Midbrain (tissue), 1 donor: ENCODE data around the gene OR2G6.
"Not testable (repeated sequence)": the region's sequence is repeated elsewhere in the genome, so short reads cannot be mapped to it uniquely, and the experiment has no call there.

Experiments used
- DNase-seq: peaks from one replicate; lab custom pipeline; 2025; lab: John Stamatoyannopoulos, UW

The OR2G6 gene

DNA sequence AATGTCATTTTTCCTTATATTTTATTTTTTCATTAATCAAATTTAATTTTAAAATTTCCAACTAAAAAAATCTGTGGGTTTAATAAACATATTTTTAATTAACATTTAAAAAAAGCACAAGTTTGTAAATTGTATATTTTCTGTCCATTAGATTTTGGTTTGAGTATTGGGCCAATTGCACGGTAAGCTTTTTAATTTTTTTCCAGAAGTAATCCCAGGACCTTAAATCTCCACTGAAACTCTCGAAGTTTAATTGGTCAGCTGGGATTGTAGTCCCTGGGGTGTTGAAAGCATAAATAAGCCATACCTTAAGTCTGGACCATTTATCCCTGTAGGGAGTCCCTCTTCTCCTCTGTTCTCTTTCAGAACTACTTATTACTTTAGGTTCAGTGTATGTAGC is at the start of gene OR2G6:
OR2G6 (plus strand) TSS at position 301 of the 400 bp plus-strand sequence. CDS start 13,574 bp downstream, outside the sequence.
- not testable (repeated sequence) for DNase-seq

DNA sequence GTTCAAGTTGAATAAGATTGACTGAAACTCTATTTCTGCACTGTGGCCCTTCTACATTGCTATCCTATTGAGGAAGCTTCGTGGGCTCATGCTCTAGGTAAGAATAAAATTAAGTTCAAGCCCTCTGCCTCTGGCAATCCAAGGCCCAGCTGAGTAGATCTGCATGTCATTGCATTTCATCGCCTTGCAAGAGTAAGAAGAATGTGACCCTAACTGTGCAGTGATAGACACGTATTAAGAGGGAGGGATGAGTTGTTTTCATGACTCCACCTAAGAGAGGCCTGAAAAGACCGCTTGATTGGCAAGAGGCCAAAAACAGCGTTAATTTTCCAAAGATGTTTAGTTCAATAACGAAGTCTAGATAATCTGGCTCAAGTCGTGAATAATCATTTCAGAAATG is 48.8 kb upstream of the OR2G6 start:
- DNase-seq: not testable (repeated sequence)

DNA sequence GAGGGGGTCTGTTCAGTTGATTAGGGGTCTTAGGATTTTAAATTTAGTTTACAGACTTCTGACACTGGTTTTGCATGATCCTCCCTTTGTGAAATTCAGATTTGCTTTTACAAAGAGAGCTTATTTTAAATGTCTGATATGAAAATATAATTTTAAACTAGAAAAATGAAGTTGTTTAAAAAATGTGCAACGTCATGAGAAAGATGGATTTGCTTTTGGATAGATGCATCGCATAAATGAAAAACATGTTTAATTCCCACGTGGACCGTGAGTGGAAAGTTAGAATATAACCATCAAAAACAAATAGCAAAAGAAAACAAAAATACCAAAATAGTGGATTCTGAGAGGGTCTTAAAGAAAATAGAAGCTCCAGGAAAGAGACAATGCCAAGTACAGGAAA is 36.7 kb upstream of the OR2G6 start:
- DNase-seq: no peak

DNA sequence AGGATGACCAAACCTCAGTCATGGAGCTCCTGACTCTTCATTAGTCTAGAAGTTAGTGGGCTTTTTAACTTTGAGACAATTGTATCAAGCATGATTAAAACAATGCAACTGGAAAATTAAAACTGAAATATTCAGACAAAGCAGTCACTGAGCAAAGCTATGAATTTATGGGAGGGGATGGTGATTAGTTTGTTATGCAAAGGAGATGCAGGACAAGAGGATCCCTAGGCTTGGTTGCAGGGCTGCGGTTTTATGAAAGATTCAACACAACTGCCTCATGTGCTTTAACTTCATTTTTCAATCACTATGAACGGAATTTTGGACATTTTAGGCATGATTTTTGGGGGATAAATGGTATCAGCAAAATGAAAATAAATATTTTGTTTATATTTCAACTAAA is 35.8 kb upstream of the OR2G6 start:
- DNase-seq: not testable (repeated sequence)

DNA sequence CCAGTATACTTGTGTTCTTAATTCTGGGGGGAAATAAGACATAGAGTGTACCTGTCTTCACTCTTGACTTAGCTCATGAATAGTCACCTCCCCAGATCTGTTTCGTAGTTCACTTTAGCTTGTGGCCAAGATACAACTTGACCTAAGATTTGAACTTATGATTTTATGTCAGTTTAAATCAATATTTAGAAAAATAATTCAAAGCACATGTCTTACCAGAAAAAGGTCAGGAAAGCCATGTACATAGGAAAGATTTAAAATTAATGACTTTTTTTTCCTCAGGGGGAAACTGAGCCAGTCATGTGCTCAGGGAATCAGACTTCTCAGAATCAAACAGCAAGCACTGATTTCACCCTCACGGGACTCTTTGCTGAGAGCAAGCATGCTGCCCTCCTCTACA is 34.8 kb upstream of the OR2G6 start, which contains the start of gene OR2T3:
OR2T3 (plus strand) TSS at position 301 of the 400 bp plus-strand sequence; CDS start at position 301, 0 bp downstream.
- not testable (repeated sequence) for DNase-seq

DNA sequence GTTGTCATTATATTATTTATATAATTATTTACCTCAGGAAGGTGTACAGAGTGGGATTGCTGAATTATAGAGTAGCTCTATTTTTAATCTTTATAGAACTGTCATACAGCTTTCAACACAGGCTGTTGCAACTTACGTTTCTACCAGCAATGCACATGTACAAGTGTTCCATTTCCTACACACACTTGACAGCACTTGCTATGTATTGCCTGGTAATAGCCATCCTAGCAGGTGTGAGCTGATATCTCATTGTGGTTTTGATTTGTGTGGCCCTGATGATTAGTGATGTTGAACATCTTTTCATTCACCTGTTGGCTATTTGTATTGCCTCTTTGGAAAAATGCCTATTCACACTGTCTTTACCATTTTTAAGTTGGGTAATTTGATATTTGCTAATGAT is 32.2 kb upstream of the OR2G6 start:
- not testable (repeated sequence) for DNase-seq

DNA sequence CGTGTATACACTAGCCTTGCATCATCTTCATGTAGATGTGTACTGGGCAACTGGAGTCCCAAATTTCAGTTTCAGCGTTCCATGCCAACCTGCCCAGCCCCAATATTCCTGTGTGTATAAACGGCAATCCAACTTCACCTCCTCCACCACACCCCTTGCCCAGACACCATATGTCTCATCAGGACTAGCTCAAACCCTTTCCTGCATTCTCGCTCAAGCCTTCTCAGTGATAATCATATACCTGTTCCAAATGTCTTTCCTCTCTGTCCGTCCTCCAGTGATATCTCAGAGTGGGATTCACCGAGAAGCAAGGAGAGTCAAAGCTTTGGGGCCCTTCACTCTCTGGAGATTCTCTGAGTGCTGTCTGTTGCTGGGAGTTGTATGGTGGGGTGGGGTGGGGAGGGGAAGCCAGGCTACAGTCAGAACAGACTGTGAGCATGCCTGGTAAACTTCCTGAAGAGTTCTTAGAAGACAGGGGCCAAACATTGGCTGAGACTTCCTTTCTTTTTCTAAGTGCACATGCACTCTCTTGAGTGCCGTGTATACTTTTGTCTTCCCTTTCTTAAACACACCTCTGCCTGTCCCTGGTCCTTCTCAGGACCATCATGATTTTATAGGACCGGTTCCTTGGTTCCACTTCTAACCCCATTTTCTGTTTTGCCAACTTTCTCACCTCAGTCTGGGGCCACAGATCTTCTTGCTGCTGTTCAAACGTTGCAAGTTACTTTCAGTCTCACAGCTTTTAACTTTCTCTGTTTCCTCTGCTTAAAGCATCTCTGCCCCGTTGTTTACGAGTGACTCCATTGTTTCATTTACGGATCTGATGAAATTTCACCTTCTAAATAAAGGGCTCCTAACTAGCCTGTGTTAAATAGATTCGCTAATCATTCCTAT is 25.9 kb upstream of the OR2G6 start:
- DNase-seq: not testable (repeated sequence)

DNA sequence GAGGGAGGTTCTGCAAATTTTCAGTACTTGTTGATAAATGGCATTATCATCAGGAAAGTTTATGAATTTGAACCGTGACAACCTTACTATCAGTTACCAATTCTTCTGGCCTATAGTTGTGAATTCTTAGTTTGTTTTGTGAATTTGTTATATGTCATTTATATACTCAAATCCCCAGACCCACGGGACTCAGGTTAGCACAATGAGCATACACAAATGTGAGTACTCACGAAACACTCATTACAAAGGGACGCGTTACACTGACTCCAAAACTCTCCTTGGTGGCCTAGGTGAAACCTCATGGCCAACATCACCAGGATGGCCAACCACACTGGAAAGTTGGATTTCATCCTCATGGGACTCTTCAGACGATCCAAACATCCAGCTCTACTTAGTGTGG is 19.6 kb upstream of the OR2G6 start, which contains the start of gene OR2T5:
OR2T5 (plus strand) TSS at position 301 of the 400 bp plus-strand sequence; CDS start at position 301, 0 bp downstream.
- not testable (repeated sequence) for DNase-seq

DNA sequence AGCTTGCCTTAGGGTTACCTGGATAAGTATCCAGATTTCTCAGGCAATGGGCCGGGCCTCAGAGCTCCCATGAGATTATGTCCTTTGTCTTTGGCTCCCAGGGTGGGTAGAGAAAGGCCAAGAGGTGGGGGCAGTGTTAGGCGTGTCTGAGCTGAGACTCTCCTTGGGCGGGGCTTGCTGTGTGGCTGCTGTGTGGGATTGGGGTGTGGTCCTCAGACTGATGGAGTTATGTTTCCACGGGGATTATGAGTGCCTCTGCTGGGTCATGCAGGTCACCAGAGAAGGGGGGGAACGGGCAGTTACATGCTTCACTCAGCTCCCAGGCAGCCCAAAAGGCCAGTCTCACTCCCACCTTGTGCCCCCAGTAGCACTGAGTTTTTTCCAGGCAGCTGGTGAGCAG is 11.2 kb upstream of the OR2G6 start:
- not testable (repeated sequence) for DNase-seq

DNA sequence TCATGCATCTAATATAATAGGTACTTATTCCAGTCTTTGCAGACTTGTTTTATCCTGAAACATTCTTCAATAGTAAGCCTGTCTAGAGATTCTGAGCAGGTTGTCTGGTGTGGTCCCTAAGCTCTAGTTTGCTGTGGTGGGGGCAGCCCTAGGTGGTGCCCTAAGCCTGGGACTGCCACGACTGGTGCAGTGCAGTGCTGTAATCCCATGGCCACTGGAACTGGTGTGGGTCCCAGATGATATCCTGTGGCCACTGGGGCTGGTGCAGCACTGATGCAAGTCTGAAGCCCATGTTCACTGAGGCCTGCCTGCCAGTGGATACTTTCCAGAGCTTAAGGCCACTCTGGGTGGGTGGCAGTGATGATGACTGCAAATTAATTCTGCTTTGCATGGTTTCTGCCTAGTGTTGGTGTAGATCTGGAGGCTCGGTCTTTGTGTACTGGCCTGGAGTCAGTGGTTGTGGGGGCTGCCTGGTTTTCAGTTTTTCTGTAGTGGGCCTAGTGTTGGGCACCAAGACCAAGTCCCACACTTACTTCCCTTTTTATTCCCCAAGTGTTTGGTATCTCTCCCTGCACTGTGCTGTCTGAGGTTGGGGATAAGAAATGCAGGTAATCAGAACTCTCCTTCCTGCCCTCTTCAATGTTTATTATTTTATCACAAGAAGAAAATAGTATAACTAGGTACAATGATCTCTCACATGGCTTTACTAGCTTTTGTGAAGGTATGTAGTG is 7.4 kb upstream of the OR2G6 start:
- DNase-seq: not testable (repeated sequence)

DNA sequence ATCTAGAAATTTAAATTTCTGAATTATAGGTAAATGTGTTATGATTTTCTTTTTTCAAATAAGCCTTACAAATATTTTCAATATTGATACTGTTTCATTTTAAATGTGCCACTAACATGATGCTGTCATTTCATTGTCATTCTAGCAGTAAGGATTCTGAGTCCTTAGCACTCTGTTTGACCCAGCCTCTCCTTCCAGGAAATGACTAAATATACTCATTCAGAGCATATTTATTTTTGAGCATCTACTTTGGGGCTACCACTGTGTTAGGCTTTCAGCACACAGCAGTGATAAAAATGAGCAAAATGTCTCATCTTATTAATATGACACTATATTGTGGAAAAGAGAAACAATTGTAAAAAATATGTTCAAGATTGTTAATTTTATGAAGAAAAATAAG is 2.3 kb downstream of the OR2G6 start:
- DNase-seq: not testable (repeated sequence)

DNA sequence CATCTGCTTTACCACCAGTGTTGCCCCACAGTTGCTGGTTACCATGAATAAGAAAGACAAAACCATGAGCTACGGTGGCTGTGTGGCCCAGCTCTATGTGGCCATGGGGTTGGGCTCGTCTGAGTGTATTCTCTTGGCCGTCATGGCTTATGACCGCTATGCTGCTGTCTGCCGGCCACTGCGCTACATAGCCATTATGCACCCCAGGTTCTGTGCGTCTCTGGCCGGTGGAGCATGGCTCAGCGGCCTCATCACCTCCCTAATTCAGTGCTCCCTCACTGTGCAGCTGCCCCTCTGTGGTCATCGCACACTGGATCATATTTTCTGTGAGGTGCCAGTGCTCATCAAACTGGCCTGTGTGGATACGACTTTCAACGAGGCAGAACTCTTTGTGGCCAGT is 14.0 kb downstream of the OR2G6 start:
- DNase-seq: no peak

DNA sequence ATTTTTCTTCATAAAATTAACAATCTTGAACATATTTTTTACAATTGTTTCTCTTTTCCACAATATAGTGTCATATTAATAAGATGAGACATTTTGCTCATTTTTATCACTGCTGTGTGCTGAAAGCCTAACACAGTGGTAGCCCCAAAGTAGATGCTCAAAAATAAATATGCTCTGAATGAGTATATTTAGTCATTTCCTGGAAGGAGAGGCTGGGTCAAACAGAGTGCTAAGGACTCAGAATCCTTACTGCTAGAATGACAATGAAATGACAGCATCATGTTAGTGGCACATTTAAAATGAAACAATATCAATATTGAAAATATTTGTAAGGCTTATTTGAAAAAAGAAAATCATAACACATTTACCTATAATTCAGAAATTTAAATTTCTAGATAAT is 29.6 kb downstream of the OR2G6 start:
- not testable (repeated sequence) for DNase-seq

DNA sequence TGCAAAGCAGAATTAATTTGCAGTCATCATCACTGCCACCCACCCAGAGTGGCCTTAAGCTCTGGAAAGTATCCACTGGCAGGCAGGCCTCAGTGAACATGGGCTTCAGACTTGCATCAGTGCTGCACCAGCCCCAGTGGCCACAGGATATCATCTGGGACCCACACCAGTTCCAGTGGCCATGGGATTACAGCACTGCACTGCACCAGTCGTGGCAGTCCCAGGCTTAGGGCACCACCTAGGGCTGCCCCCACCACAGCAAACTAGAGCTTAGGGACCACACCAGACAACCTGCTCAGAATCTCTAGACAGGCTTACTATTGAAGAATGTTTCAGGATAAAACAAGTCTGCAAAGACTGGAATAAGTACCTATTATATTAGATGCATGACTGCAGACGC is 39.5 kb downstream of the OR2G6 start:
- not testable (repeated sequence) for DNase-seq

DNA sequence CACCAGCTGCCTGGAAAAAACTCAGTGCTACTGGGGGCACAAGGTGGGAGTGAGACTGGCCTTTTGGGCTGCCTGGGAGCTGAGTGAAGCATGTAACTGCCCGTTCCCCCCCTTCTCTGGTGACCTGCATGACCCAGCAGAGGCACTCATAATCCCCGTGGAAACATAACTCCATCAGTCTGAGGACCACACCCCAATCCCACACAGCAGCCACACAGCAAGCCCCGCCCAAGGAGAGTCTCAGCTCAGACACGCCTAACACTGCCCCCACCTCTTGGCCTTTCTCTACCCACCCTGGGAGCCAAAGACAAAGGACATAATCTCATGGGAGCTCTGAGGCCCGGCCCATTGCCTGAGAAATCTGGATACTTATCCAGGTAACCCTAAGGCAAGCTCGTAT is 43.2 kb downstream of the OR2G6 start:
- not testable (repeated sequence) for DNase-seq

DNA sequence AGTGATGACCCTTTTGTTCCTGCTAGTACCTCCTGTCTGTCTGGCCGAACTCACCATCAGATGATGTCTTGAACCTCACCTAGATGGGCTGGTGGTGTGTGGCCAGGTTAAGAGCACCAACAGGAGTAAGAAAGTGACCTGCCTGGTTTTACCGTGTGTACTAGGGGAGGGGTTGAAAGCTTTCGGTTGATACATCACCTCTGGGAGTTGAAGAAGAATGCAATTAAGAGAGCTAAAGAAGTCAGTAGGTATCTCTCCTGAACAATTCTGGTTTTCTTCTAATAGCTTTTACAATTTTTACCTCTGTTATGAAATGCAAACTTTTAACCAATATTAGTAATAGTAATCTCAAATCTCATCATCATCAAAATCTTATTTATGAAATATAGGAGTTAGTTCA is 54.8 kb downstream of the OR2G6 start, which contains the start of gene OR2T29:
OR2T29 (minus strand) TSS at position 101 of the 400 bp plus-strand sequence. CDS start 3,281 bp downstream, outside the sequence.
- not testable (repeated sequence) for DNase-seq

DNA sequence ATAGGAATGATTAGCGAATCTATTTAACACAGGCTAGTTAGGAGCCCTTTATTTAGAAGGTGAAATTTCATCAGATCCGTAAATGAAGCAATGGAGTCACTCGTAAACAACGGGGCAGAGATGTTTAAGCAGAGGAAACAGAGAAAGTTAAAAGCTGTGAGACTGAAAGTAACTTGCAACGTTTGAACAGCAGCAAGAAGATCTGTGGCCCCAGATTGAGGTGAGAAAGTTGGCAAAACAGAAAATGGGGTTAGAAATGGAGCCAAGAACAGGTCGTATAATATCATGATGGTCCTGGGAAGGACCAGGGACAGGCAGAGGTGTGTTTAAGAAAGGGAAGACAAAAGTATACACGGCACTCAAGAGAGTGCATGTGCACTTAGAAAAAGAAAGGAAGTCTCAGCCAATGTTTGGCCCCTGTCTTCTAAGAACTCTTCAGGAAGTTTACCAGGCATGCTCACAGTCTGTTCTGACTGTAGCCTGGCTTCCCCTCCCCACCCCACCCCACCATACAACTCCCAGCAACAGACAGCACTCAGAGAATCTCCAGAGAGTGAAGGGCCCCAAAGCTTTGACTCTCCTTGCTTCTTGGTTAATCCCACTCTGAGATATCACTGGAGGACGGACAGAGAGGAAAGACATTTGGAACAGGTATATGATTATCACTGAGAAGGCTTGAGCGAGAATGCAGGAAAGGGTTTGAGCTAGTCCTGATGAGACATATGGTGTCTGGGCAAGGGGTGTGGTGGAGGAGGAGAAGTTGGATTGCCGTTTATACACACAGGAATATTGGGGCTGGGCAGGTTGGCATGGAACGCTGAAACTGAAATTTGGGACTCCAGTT is 57.9 kb downstream of the OR2G6 start:
- not testable (repeated sequence) for DNase-seq

DNA sequence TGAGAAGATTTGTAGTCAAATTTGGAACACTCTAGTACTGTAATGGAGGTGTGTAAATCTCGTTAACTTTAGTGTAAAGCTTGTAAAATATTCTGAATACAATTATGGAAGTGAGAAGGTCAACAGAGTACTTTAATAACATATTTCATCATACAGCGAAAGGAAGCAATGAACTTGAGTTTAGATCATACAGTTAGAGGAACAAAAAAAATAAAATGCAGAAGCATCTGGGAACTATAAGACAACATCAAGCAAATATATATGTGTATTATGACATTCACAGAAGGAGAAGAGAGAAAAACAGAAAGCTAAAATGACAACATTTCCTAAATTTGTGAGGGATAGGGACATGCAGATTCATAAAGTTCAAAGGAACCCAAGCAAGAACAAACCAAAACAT is 61.2 kb downstream of the OR2G6 start:
- DNase-seq: not testable (repeated sequence)

DNA sequence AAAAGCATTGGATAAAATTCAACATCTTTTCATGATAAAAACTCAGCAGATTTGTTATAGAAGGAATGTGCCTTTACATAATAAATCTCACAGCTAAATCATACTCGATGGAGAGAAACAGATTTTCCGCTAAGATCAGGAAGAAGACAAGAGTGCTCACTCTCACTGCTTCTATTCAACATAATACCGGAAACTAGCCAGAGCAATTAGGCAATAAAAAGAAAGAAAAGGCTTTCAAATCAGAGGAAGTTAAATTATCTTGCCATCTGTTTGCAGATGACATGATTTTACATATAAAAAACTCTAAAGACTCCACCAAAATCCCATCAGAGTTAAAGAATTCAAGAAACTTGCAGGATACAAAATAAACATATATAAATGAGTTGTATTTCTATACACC is 62.9 kb downstream of the OR2G6 start:
- DNase-seq: not testable (repeated sequence)

DNA sequence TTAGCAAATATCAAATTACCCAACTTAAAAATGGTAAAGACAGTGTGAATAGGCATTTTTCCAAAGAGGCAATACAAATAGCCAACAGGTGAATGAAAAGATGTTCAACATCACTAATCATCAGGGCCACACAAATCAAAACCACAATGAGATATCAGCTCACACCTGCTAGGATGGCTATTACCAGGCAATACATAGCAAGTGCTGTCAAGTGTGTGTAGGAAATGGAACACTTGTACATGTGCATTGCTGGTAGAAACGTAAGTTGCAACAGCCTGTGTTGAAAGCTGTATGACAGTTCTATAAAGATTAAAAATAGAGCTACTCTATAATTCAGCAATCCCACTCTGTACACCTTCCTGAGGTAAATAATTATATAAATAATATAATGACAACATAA is 64.2 kb downstream of the OR2G6 start:
- DNase-seq: not testable (repeated sequence)

DNA sequence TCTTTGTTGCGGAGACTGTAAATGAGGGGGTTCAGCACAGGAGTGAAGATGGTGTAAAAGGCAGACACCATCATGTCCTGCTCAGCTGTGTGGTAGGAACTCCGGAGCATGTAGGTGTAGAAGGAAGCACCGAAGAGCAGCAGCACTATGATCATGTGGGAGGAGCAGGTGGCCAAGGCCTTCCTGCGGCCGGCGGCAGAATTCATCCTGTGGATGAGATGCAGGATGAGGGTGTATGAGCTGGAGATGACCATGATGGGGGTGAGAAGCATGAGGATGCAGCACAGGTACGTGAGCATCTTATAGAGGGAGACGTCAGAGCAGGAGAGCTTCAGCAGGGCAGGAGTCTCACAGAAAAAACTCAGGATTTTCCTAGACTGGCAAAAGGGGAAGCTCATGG is 66.0 kb downstream of the OR2G6 start:
- not testable (repeated sequence) for DNase-seq
